Activated naive CD8-positive, alpha-beta T cell treated with anti-CD3 and anti-CD28 coated beads for 36 hours (primary cell): Measurements from ENCODE around the gene GLRA1. TPM values are rescaled to one million over a fixed set of nuclear protein-coding genes. Genes with fewer than 3 reads are reported as not detected.

Experiments
- total RNA-seq, 2 experiments: library from RNA; stranded (reverse); gene quantifications; one replicate each; pipeline ENCODE4 v1.2.3, GENCODE V29; 2021

GLRA1 gene
- total RNA-seq, 2 experiments from 2014 or later, result not detected

Other genes with a start within 250 kb of the GLRA1 start
- gene SPARC, start 237.9 kb downstream of the GLRA1 start, total RNA-seq, result under 1 TPM; 0.62 to 0.66 TPM
- 10 to 100 TPM; 97.7 to 98.6 TPM for gene ATOX1, start 166.2 kb downstream of the GLRA1 start, total RNA-seq
- 100 to 1,000 TPM; 364 to 375 TPM for gene G3BP1, start 152.9 kb downstream of the GLRA1 start, total RNA-seq